ENCODE results near the gene CEMIP.

Gene CEMIP

DNA sequence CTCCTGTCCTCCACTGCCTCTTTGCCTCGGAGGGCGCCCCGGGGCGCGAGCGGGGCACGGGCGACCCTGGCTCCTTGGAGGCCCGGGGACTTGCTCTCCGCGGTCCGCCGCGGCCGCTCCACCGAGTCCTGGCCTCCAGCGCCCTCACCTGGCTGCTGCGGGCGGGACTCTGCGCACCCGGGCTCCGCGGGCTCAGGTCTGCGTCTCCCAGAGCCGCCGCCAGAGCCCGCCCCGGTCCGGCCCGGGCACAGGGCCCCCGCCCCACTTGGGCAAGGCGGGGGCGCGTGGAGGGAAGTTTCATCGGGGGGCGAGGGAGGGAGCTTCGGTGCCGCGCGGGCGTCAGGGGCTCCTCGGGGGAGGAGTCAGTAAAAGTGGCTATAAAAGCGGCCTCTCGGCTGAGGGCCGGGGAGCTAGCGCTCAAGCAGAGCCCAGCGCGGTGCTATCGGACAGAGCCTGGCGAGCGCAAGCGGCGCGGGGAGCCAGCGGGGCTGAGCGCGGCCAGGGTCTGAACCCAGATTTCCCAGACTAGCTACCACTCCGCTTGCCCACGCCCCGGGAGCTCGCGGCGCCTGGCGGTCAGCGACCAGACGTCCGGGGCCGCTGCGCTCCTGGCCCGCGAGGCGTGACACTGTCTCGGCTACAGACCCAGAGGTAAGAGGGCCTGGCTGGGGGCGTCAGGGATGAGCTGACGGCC, at the start of gene CEMIP:
CEMIP (plus strand) TSS at position 407 of the 694 bp plus-strand sequence. CDS start 94,510 bp downstream, outside the sequence.
- peak; percentile 94 for DNase-seq (ENCODE audit: low spot score)

DNA sequence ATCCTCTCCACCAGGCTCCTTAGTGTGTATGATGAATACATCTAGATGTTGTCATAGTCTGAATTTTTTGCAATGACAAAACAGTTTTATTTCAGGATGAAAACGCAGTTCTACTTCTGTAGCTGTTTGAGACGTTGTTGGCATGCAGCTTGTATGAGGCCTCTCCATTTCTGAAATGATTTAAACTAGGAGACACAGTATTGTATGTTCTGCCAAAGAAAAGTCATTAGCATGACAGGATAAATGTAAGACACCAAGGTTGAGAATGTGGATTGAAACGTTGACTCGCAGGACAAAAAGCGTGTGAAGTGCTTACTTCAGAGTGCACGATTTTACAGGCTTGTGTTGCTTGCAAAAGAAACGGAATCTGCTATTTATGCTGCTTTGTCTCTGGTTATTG, 48.8 kb upstream of the CEMIP start:
- DNase-seq (ENCODE audit: low spot score) = no peak

GRCh38 chr15:80730926-80731325, 48.2 kb upstream of the CEMIP start:
- no peak for DNase-seq (ENCODE audit: low spot score)

DNA sequence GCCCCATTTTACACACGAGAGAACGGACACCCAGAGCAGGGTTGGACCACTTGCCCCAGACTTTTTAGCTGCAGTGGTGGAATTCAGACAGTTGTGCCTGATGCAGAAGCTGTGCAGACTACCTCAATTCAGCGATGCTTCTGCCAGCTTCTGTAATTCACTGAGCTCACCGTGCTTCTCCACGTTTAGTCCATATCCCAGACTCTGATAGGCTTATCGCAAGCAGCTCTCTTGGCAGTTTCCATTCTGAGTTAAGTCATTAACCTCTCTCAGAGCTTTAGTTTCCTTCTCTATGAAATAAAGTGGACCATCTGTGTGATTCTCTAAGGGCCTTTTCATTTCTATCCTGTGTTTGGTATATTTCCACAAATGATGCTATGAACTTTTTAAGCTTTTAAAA, 47.0 kb upstream of the CEMIP start:
- no peak for DNase-seq (ENCODE audit: low spot score)

DNA sequence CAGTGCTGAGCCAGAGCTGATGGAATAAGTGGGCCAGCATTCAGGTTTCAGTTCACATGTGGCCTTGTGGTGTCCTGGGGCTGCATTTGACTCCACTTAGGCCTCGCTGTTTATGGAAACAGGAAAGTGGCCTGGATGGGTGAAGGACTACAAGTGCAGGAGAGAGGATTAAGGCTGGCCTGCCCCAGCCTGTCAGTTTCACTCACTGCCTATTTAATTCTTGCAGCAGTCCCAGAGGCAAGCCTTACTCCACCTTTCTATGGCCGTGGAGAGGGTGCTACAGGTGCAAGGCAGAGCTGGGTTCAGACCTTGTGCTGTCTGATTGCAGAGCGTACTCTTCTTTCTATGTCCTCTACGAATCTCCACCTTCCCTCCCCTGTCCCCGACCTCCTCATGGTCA, 46.4 kb upstream of the CEMIP start:
- DNase-seq (ENCODE audit: low spot score) = no peak

GRCh38 chr15:80733460-80733859, 45.7 kb upstream of the CEMIP start:
- no peak for DNase-seq (ENCODE audit: low spot score)

GRCh38 chr15:80735344-80735743, 43.8 kb upstream of the CEMIP start:
- DNase-seq (ENCODE audit: low spot score) = no peak

DNA sequence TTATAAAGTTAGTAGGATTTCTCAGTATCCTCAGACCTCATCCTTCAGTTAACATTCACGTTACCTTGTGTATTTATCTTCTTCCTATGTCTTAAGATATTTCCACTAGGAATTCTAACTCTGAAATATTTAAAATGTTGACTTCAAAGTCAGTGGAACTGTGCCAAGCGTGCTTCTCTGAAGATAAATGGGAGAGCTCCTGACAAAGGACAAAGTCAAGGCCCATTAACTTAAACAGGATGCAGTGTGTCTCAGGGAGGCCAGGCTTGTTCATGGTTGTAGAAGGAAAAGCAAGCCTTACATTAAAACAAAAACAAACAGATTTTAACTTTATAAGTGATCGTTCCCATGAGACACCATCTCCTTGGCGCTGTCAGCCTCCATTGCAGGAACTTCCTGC, 42.6 kb upstream of the CEMIP start:
- no peak for DNase-seq (ENCODE audit: low spot score)

GRCh38 chr15:80739919-80740318, 39.3 kb upstream of the CEMIP start:
- DNase-seq (ENCODE audit: low spot score) = no peak

DNA sequence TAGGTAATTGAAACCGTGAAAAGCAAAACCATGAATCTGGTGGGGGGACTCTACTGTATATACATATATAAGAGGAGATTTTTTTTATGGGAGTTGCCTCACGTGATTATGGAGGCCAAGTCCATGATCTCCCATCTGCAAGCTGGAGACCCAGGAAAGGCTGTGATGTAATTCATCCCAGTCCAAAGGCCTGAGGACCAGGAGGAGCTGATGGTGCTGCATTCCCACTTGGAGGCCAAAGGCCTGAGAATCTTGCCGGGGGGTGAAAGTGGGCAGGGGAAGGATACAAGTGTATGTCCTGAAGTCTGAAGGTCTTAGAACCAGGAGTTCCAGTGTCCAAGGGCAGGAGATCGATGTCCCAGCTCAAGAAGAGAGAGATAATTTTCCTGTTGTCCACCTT, 37.1 kb upstream of the CEMIP start:
- no peak for DNase-seq (ENCODE audit: low spot score)

DNA sequence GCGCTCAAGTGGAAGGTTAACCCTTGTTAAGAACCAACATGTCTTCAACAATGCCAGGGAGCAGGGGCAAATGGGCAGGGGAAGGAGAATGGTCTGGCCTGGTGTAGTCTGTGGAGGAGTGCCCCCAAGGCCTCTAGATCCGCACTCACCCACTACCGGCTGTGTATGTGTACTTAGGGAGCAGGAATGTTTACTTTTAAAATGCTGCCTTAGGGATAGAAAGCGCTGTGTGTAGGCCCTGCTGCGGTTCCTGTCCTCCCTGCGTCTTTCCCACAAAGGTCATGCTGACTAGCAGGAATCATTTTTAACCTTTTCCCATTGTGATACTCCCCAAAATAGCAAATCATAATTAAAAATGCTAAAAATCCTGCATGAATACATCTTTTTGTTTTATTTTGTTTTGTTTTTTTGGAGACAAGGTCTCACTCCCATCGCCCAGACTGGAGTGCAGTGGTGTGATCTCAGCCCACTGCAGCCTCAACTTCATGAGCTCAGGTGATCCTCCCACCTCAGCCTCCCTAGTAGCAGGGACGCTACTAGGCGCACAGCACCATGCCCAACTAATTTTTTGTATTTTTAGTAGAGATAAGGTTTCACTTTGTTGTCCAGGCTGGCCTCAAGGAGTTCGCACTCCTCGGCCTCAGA, 35.9 kb upstream of the CEMIP start:
- DNase-seq (ENCODE audit: low spot score) = no peak

GRCh38 chr15:80744415-80744814, 34.8 kb upstream of the CEMIP start:
- no peak for DNase-seq (ENCODE audit: low spot score)

DNA sequence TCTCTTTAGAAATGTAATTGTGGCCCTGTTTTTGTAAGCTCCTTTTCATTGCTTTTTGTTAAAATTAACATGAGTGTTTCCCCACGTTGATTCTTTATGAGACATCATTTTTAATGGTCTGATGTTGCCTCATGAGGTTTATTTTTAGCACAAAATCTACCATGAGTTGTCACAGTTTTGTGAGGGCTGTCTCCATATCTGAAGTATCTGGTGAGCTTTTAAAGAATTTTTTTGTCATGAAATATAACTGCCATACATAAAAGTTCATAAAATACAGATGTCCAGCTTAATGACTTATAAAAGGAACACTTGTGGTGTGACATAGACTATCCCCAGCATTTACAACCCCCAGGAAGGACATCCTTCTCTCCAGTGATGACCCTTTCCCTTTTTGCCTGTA, 34.3 kb upstream of the CEMIP start:
- DNase-seq (ENCODE audit: low spot score) = no peak

DNA sequence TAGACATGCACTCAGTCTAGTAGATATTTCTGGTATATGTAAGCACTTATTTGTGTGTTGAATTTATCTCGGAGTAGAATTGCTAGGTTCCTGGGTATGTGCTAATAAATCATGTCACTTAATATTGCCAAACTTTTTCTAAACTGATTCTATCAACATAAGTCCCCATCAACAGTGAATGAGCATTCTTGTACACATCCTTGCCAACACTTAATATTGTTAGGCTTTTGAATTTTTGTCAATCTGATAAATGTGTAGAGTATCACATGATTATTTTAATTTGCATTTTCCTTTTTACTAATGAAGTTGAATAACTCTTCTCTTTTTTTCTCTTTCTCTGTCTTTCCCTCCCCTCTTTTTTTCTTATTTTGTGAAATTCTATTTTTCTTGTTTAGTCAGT, 33.3 kb upstream of the CEMIP start:
- DNase-seq (ENCODE audit: low spot score) = no peak

- DNase-seq (ENCODE audit: low spot score) = no peak
These were observed 31.7 kb upstream of the CEMIP start for GRCh38 chr15:80747317-80748053.

- DNase-seq (ENCODE audit: low spot score) = no peak
These were observed 29.6 kb upstream of the CEMIP start for GRCh38 chr15:80749589-80749988.

- DNase-seq (ENCODE audit: low spot score) = no peak
These were observed 28.6 kb upstream of the CEMIP start for GRCh38 chr15:80750575-80750974.

- no peak for DNase-seq (ENCODE audit: low spot score)
These were observed 27.0 kb upstream of the CEMIP start for GRCh38 chr15:80752204-80752603.

DNA sequence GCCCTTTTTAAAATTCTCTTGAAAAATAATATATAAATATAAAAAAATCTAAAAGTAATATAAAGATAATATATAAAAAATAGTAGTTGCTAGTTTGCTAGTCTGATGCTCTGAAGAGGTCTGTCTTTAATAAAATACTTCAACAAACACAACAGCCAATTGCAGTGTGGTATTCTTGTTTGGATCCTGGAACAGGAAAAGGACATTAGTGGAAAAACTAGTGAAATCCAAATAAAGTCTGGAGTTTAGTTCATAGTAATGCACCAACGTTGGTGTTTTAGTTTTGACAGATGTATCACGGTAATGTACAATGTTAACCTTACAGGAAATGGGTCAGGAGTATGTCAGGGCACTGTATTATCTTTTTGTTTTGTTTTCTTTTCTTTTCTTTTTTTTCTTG, 26.0 kb upstream of the CEMIP start:
- no peak for DNase-seq (ENCODE audit: low spot score)

DNA sequence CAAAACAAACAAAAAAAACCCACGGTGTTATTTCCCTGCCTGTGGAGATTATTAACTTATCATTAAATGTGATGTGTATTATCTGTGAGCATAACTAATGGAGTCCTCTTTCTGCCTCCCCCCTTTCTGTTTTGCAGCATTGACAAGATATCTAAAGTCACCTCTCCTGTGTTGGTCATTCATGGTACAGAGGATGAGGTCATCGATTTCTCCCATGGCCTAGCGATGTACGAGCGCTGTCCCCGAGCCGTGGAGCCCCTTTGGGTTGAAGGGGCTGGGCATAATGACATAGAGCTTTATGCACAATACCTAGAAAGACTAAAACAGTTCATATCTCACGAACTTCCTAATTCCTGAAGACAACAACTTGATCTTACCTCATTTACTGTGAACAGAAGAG, 25.2 kb upstream of the CEMIP start:
- DNase-seq (ENCODE audit: low spot score) = no peak

GRCh38 chr15:80755885-80756284, 23.3 kb upstream of the CEMIP start:
- DNase-seq (ENCODE audit: low spot score) = no peak

- DNase-seq (ENCODE audit: low spot score) = no peak
These were observed 20.9 kb upstream of the CEMIP start for GRCh38 chr15:80758130-80758745.

DNA sequence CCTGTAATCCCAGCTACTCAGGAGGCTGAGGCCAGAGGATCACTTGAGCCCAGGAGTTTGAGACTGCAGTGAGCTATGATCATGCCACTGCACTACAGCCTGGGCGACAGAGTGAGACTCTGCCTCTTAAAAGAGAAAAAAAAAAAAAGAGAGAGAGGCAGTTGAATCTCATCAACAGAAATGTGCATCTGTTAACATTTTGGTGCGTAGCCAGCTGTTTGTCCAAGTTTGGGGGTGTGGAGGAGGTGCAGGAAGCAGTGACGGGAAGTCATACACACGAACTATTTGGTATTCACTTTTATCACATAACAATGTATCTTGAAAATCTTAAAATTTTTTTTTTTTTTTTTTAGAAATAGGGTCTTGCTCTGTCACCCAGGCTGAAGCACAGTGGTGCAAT, 18.2 kb upstream of the CEMIP start:
- DNase-seq (ENCODE audit: low spot score) = no peak
